ENCODE results near the gene PDGFRB. TPM values are rescaled to one million over a fixed set of nuclear protein-coding genes. Genes with fewer than 3 reads are reported as not detected.

The PDGFRB gene
- total RNA-seq, 4 donors from 2014 or later: 126 to 366 (median 149) TPM

DNA sequence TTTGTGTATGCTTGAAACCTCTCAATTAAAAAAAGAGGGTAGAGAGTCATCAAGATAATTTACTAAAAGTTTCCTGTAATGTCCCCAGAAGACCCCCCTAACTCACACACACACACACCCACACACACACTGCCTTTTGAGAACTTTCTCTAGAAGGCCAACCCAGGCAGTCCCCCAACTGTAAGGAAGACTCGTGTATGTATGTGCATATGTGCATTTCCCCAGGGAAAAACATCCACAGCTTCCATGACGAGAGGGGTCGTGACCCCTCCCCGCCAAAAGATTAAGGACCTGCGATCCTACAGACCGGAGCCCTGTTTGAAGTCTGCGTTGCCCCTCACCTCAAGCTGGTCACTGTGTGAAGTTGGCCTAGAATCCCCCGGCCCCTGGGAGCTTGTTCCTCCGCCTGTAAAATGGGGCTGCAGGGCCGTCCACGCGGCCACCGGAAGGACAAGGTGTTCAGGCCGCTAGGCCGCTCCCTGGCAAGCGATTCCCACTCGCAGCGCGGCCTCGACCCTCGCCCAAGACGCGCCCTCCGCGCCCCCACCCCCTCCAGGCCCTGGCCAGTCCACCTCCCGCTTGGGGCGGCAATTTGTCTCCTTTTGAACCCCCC, 10.5 kb upstream of the PDGFRB start:
- ATAC-seq (ENCODE audit: low FRiP score) (no peak), DNase-seq (ENCODE audit: low spot score) (no peak)
- TF ChIP-seq, protein P1, sequence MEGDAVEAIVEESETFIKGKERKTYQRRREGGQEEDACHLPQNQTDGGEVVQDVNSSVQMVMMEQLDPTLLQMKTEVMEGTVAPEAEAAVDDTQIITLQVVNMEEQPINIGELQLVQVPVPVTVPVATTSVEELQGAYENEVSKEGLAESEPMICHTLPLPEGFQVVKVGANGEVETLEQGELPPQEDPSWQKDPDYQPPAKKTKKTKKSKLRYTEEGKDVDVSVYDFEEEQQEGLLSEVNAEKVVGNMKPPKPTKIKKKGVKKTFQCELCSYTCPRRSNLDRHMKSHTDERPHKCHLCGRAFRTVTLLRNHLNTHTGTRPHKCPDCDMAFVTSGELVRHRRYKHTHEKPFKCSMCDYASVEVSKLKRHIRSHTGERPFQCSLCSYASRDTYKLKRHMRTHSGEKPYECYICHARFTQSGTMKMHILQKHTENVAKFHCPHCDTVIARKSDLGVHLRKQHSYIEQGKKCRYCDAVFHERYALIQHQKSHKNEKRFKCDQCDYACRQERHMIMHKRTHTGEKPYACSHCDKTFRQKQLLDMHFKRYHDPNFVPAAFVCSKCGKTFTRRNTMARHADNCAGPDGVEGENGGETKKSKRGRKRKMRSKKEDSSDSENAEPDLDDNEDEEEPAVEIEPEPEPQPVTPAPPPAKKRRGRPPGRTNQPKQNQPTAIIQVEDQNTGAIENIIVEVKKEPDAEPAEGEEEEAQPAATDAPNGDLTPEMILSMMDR (IDR thresholded peaks at IDR 0.05): no peak

DNA sequence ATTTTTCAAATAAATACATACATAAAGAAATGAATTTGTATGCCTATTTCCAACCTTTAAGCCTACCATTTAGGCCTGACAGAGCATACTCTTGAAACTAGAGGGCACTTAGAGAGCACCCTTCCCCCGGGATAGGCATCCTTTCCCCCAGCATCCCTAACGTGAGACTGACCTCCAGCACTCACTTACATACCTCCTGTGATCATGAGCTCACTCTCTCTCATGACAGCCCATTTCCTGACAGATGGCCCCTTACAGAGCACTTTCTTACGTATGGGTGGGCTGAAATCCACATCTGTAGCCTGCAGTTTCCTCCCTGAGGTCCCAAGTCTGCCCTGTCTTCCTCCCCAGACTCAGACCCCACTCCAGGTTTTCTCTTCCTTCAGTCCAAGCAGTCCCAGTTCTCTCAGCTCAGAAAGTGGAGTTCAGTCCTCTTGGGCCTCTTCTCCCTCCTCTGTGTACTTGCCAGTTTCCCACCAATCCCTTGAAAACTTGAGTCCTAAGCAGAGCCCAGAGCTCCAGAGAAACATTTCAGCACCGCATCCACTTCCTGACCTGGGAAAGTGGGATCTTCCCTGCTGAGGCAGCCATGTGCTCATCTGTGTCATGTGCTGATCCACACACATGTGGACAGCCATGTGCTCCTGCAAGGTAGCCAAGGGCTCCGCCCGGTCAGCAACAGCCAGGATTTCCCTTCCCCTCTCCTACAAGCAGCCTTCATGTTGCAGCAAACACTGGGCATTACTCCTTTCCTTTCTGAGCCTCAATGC, 8.8 kb upstream of the PDGFRB start:
- DNase-seq (ENCODE audit: low spot score): no peak
- ATAC-seq (ENCODE audit: low FRiP score): no peak
- TF ChIP-seq, protein P1 (IDR thresholded peaks at IDR 0.05): no peak

DNA sequence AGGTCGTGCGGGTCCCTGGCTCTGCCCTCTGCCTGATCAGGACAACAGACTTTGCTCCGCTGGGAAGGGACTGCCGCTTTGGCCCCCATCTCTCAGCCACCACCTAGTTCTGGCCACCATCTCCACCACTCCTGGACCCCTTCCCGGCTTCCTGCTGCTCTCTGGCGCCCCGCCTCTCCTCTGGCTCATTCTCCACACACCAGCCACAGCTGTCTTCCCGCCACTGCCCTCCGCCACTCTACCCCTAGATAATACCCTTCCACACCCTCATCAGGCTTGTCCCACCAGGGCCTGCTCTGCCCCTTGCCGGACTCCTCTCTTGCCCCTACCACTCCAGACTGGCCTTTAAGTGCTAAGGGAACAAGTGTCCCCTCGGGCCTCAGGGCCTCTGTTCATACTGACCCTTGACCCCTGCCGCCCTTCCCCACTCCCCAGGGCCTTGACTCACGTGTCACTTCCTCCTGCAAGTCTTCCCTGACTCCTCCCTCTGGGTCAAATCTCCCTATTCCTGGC, 8.0 kb upstream of the PDGFRB start:
- DNase-seq (ENCODE audit: low spot score) (no peak), ATAC-seq (ENCODE audit: low FRiP score) (no peak)
- TF ChIP-seq, protein P1 (IDR thresholded peaks at IDR 0.05): no peak

DNA sequence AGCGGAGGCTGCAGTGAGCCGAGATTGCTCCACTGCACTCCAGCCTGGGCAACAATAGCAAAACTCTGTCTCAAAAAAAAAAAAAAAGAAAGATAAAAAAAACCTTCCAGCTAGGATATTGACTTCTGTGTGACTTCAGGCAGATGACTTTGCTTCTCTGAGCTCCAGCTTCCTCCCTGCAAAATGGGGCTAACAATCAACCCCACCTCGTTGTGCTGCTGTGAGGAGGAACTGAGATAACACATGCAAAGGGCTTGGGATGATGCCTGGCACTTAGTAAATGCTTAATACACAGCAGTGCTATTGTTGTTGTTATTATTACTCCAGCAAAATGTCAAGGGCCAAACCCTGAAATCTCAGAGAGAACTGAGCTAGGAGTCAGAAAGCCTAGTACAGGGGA, 7.4 kb upstream of the PDGFRB start:
- TF ChIP-seq, protein P1 (IDR thresholded peaks at IDR 0.05): no peak
- no peak for ATAC-seq (ENCODE audit: low FRiP score)
- no peak for DNase-seq (ENCODE audit: low spot score)

DNA sequence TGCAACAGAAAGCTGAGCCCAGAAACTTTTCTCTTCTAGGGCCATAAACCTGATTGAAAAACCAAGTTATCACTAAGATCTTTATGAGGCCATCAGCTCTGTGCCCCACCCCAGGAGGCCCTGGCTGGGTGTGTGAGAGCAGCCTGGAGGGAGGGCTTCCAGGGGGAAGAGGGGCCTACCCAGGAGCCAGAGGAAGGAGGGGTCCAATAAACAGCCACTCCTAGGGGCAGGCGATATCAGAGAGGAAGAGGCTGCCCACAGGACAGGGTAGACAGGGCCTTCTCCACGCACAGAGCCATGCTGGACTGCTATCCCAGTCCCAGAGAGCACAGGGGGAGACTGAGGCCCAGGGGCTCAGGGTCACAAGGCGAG, 6.5 kb upstream of the PDGFRB start:
- TF ChIP-seq, protein P1 (IDR thresholded peaks at IDR 0.05): no peak
- ATAC-seq (ENCODE audit: low FRiP score): no peak
- no peak for DNase-seq (ENCODE audit: low spot score)

DNA sequence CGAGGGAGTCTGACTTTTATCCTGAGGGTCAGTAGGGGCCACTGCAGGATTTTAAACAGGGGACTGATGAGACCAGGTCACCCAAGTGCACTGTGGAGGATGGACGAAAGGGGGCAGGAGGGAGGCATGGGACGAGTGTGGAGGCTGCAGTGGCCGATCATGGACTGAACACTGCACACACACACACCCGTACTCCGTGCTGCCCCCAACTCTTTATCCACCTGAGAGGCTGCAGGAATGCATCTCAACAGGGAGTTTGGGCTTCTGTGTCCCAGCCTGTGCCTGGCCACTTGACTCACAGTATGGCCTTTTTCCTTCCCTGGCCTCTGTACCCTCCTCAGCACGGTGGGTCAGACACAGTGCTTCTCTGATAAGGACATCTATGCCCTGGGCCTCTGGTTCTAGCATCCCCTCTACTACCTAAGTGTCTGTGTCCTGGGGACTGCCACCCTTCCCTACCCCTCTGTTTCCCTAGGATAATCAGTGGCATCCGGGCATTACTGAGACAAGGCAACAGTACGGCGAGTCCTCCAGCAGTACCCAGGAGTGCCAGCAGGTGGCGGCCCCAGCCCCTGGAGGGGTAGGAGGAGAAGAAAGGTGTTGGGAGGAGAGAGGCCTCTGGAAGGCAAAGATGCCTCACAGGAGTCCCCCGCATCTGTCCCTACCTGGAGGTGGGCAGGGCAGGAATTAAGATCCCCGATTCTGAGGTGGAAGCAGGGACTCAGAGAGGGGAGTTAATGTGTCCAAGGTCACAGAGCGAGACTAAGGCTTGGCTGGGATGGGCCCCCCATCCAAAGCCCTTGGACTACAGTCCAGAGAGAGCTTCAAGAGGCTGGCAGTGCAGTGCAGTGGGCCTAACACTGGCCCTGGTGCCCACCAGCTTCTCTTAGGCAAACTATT, 5.8 kb upstream of the PDGFRB start:
- TF ChIP-seq, protein P1 (IDR thresholded peaks at IDR 0.05): peak in 1 of 3 donors; percentile 77
- peak; percentile 88 for DNase-seq (ENCODE audit: low spot score)
- ATAC-seq (ENCODE audit: low FRiP score): peak; percentile 77
